ENCODE data around the gene CD164.
"Not testable (repeated sequence)": the region's sequence is repeated elsewhere in the genome, so short reads cannot be mapped to it uniquely, and the experiment has no call there.

Gene CD164

DNA sequence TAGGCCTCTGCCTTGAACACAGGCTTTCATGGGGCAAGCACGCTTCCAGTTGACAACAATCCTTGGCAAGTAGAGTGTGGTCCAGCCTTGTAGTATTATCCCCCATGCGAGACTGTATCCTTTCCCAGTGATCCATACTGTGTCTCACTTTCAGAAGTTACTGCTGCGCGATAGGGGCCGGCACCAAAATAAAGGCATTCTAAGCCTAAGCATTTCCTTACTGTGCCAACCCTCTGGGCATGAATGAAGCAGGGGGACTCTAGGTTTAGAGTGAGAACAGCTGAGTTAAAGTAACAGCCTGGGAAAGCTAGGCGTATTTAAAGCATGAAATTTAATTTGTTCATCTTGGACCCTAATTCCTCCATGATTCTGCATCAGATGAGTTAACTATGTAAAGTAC, 39.4 kb downstream of the CD164 start:
- DNase-seq (ENCODE audit: low spot score) = no peak

- DNase-seq (ENCODE audit: low spot score) = peak; percentile 26
Observed at GRCh38 chr6:109342506-109342905, 39.8 kb downstream of the CD164 start.

- no peak for DNase-seq (ENCODE audit: low spot score)
Observed at GRCh38 chr6:109340811-109341210, 41.5 kb downstream of the CD164 start.

DNA sequence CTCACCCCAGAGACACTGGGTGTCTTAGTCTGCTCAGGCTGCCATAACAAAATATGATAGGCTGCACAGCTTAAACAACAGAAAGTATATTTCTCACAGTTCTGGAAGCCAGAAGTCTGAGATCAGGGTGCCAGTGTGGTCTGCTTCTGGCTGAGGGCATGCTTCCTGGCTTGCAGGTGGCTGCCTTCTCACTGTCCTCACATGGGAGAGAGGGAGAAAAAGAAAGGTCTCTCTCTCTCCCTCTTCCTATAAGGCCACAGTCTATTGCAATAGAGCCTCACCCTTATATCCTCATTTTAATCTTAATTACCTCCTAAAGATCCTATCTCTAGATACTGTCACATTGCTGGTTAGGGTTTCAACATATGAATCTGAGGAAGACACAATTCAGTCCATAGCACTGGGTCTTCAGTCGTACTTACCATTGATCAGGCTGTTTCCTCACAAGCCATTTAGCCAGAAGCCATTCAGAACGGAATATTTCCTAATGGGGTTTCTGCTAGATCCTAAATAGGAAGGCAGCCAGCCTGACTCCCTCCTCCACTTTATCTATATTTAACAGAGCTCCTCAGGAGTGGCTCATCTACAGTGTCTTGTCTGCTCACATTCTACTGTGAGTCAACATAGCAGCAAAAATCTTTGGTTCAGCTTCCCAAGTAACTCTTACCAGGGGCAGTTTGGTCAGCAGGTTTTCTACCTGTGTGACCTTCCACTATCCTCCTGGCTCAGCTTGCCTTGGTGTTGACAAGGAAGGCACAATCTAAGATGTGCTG, 42.2 kb downstream of the CD164 start:
- no peak for DNase-seq (ENCODE audit: low spot score)

DNA sequence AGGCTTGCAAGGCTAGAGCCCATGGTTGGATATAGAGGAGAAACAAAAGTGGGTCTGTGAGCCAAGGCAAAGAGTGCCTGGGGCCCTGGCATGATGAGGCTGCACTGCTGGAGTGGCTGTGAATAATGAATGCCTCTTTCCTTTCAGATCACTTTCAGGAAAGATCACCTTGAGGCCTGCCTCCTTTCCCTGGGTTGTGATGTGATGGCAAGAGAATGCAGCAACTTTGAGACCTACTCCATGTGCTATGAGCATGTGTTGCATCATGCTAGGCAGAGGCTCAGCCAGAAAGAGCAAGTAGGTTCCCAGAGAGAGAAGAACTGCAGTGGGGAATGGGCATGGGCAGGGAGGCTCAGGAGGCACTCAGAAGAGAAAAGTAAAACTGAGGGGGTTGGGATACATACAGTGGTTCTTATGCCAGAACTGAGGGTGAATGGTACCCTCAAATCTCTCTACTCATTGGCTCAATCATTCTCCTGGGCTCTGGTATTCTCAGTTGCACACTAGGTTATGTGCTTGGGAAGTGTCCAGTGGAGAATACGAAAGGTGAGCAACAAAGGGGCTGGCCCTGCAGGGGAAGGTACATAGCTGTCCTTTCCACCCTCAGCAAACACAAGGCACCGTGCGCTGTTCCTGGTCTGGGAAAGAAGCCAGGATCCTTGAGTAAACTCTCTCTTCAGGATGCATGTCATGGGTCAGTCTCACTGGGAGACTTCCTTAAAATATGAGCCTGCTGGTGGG, 45.9 kb downstream of the CD164 start:
- no peak for DNase-seq (ENCODE audit: low spot score)

DNA sequence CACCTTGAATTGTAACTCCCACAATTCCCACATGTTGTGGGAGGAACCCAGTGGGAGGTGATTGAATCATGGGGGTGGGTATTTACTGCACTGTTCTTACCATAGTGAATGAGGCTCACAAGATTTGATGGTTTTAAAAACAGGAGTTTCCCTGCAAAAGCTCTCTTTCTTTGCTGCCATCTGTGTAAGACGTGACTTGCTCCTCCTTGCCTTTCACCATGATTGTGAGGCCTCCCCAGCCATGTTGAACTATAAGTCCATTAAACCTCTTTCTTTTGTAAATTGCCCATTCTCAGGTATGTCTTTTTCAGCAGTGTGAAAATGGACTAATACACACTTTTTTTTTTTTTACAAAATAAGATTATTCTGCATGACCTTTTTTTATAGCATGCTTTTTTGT, 48.4 kb downstream of the CD164 start:
- DNase-seq (ENCODE audit: low spot score) = not testable (repeated sequence)

GRCh38 chr6:109332748-109333147, 49.5 kb downstream of the CD164 start:
- no peak for DNase-seq (ENCODE audit: low spot score)

GRCh38 chr6:109331081-109331480, 51.2 kb downstream of the CD164 start:
- no peak for DNase-seq (ENCODE audit: low spot score)

- no peak for DNase-seq (ENCODE audit: low spot score)
Observed at GRCh38 chr6:109330263-109330662, 52.0 kb downstream of the CD164 start.

GRCh38 chr6:109328629-109329028, 53.6 kb downstream of the CD164 start:
- DNase-seq (ENCODE audit: low spot score) = no peak

- DNase-seq (ENCODE audit: low spot score) = no peak
Observed at GRCh38 chr6:109327959-109328358, 54.3 kb downstream of the CD164 start.

- DNase-seq (ENCODE audit: low spot score) = no peak
Observed at GRCh38 chr6:109327491-109327890, 54.8 kb downstream of the CD164 start.

- no peak for DNase-seq (ENCODE audit: low spot score)
Observed at GRCh38 chr6:109326351-109326750, 55.9 kb downstream of the CD164 start.

DNA sequence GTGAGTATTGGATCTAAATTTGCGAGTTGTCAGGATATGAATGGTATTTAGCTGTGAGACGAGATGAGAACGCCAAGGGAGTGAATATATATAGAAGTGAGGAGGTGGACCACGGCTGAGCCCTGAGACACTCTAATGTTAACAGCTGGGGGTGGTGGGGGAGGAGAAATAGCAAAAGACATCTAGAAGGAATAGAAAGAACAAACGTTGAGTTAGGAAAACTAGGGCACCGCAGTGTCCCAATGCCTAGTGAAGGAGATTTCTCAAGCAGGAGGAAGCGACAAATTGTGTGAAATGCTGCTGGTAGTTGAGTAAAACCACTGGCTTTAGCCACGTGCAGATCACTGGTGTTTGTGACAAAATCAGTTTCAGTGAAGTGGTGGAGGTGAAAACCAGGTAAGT, 56.9 kb downstream of the CD164 start:
- no peak for DNase-seq (ENCODE audit: low spot score)

- no peak for DNase-seq (ENCODE audit: low spot score)
Observed at GRCh38 chr6:109323241-109323640, 59.0 kb downstream of the CD164 start.

DNA sequence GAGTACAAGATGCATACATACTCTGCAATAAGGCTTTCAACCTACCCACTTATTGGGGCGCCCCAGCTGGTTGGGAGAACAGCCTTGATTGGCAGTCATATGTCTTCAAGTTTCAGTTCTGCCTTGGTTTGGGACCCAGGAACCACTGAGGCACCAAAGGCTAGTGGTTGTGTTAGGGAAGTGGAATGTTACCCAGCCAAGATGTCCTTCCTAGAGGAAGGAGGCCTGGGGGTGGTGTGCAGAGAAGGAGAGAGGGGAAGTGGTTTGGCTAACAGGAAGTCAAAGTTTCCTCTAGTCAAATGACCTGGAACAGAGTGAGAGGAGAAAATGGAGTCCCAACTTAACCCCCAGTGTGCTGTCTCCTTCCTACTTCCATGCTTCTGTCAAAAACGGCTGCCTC, 59.4 kb downstream of the CD164 start:
- no peak for DNase-seq (ENCODE audit: low spot score)

GRCh38 chr6:109321752-109322151, 60.5 kb downstream of the CD164 start:
- no peak for DNase-seq (ENCODE audit: low spot score)

GRCh38 chr6:109320072-109320471, 62.2 kb downstream of the CD164 start:
- DNase-seq (ENCODE audit: low spot score) = no peak

DNA sequence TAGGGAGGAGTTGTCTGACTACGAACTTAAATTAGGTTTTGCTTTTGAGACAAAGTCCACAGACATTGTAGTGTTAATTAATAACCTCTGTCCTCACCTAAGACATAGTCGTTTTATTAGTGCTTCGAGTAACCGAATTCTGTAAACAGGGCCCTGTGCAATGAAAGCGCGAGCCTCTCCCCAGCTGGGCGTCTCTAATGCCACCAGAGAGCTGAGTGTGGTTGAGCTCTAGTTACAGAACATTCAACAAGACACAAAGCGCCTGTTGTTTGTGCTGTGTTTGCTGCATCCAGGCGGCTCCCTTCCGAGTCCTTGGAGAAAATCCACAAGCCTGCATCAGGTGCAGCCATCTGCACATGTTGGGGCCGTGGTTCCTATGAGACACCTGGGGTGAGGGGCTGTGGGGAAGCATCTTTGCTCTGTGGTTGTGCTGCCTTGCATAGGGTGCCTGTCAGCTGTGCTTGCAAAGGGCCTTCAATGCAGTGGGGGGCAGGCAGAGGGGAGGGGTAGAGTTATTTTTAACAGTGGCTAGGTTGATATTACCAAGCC, 63.9 kb downstream of the CD164 start:
- DNase-seq (ENCODE audit: low spot score) = no peak

DNA sequence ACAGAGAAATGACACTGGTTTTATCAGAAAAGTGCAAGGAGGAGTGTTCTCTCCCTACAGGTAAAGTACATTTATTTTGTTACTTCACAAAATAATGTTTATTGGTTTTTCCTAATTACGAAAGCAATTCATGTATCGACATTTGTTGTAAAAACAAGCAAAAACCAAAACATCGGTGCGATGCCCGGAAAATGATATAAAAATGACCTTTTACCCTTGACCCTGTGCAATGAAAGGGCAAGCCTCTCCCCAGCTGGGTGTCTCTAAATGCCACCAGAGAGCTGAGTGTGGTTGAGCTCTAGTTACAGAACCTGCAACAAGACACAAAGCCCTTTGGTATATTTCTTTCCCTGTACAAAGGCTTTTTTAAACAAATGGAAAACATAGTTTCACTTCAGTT, 65.4 kb downstream of the CD164 start:
- no peak for DNase-seq (ENCODE audit: low spot score)

All from ecto neural progenitor cell (in vitro differentiated cells).